CD4-positive, alpha-beta T cell treated with Interferon alpha-2 for 1 hour (primary cell): ENCODE data around the gene MGRN1.

Experiments used
- DNase-seq, 2 donors: peaks; one replicate each; pipeline ENCODE4 v3.0.0-alpha.2; 2020 to 2022

MGRN1 gene

GRCh38 chr16:4624015-4624826, at the start of gene MGRN1:
MGRN1 (plus strand) TSS chr16:4624826; CDS start chr16:4624961, 135 bp downstream.
- DNase-seq, result peak; percentile 93 to 96

- no peak for DNase-seq
Measured at GRCh38 chr16:4574919-4575705, 49.5 kb upstream of the MGRN1 start.

- no peak for DNase-seq
Measured at GRCh38 chr16:4576008-4576407, 48.6 kb upstream of the MGRN1 start.

GRCh38 chr16:4578961-4579530, 45.6 kb upstream of the MGRN1 start:
- DNase-seq, result no peak

GRCh38 chr16:4580250-4580649, 44.4 kb upstream of the MGRN1 start:
- DNase-seq, result no peak

- DNase-seq, result no peak
Measured at GRCh38 chr16:4583906-4584305, 40.7 kb upstream of the MGRN1 start.

GRCh38 chr16:4586291-4586690, 38.3 kb upstream of the MGRN1 start:
- DNase-seq, result no peak

- no peak for DNase-seq
Measured at GRCh38 chr16:4588386-4588785, 36.2 kb upstream of the MGRN1 start.

- no peak for DNase-seq
Measured at GRCh38 chr16:4588961-4589360, 35.7 kb upstream of the MGRN1 start.

GRCh38 chr16:4591191-4591590, 33.4 kb upstream of the MGRN1 start:
- no peak for DNase-seq

GRCh38 chr16:4591706-4592470, 32.7 kb upstream of the MGRN1 start:
- no peak for DNase-seq

GRCh38 chr16:4593086-4593485, 31.5 kb upstream of the MGRN1 start:
- no peak for DNase-seq

- no peak for DNase-seq
Measured at GRCh38 chr16:4594433-4595410, 29.9 kb upstream of the MGRN1 start.

GRCh38 chr16:4597174-4597573, 27.5 kb upstream of the MGRN1 start:
- DNase-seq, result no peak

- no peak for DNase-seq
Measured at GRCh38 chr16:4599037-4599436, 25.6 kb upstream of the MGRN1 start.

- DNase-seq, result no peak
Measured at GRCh38 chr16:4599545-4599944, 25.1 kb upstream of the MGRN1 start.

- DNase-seq, result no peak
Measured at GRCh38 chr16:4601036-4601863, 23.4 kb upstream of the MGRN1 start.

GRCh38 chr16:4601864-4602186, 22.8 kb upstream of the MGRN1 start:
- no peak for DNase-seq

- no peak for DNase-seq
Measured at GRCh38 chr16:4602331-4602730, 22.3 kb upstream of the MGRN1 start.

- DNase-seq, result no peak
Measured at GRCh38 chr16:4603624-4604170, 20.9 kb upstream of the MGRN1 start.

GRCh38 chr16:4604401-4604800, 20.2 kb upstream of the MGRN1 start:
- no peak for DNase-seq
